ENCODE data around the gene HSBP1. TPM values are rescaled to one million over a fixed set of nuclear protein-coding genes. Genes with fewer than 3 reads are reported as not detected.

HSBP1 gene
- total and polyA plus RNA-seq, 2 experiments from 2014 or later: 26.7 to 384 TPM

DNA sequence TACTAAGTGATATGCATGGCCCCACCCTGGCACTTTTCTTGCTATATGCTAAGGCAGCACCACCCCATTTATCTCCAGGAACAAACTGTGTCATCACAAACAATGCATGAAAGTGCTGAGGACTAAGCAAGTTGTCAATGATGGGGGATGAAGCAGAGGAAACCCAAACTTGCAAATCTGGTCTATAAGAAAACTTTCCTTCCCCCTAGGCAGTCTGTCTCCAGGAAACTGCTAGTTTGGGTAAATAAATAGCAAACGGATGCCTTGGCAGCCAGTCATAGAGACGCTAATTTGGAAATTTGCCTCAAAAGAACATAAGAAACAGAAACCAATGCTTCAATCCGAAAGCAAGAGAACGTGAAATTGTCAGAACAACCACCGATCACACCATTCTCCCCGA lies 5.6 kb upstream of the HSBP1 start:
- no peaks in the 10 kb centered on the region for H3K9me3 ChIP-seq (ENCODE audit: low read depth)
- no peaks in the 10 kb centered on the region for H3K36me3 ChIP-seq (replicated peaks; ENCODE audit: insufficient read depth, low read depth)
- no peak overlapping the region for H3K27ac ChIP-seq
- no peaks in the 10 kb centered on the region for H3K79me2 ChIP-seq
- peaks cover 3% of the 10 kb centered on the region for H3K27me3 ChIP-seq
- H3K4me1 ChIP-seq (ENCODE audit: insufficient read depth): no peaks in the 10 kb centered on the region
- H2AFZ ChIP-seq: no peak overlapping the region
- no peak overlapping the region for H3K4me3 ChIP-seq
- peak overlapping the region; percentile 52 for H3K4me2 ChIP-seq
- peak; percentile 26 for DNase-seq (ENCODE audit: low spot score)
- TF ChIP-seq EZH2 (IDR thresholded peaks at IDR 0.05; ENCODE audit: borderline replicate concordance) (no peak), EZH2phosphoT487 (IDR thresholded peaks at IDR 0.05; ENCODE audit: low read depth, severe bottlenecking, unreplicated experiment) (no peak)
- TF ChIP-seq, protein P1, sequence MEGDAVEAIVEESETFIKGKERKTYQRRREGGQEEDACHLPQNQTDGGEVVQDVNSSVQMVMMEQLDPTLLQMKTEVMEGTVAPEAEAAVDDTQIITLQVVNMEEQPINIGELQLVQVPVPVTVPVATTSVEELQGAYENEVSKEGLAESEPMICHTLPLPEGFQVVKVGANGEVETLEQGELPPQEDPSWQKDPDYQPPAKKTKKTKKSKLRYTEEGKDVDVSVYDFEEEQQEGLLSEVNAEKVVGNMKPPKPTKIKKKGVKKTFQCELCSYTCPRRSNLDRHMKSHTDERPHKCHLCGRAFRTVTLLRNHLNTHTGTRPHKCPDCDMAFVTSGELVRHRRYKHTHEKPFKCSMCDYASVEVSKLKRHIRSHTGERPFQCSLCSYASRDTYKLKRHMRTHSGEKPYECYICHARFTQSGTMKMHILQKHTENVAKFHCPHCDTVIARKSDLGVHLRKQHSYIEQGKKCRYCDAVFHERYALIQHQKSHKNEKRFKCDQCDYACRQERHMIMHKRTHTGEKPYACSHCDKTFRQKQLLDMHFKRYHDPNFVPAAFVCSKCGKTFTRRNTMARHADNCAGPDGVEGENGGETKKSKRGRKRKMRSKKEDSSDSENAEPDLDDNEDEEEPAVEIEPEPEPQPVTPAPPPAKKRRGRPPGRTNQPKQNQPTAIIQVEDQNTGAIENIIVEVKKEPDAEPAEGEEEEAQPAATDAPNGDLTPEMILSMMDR (IDR thresholded peaks at IDR 0.05; ENCODE audit: poor library complexity): no peak
- 37% methylated on average over 6 of the region's 6 CpGs for WGBS (ENCODE audit: low lambda C conversion rate, missing lambda C conversion rate)
- H4K20me1 ChIP-seq (ENCODE audit: insufficient read depth, poor library complexity, severe bottlenecking): no peaks in the 10 kb centered on the region
- H3K9me2 ChIP-seq (replicated peaks; ENCODE audit: insufficient read depth): no peaks in the 10 kb centered on the region

DNA sequence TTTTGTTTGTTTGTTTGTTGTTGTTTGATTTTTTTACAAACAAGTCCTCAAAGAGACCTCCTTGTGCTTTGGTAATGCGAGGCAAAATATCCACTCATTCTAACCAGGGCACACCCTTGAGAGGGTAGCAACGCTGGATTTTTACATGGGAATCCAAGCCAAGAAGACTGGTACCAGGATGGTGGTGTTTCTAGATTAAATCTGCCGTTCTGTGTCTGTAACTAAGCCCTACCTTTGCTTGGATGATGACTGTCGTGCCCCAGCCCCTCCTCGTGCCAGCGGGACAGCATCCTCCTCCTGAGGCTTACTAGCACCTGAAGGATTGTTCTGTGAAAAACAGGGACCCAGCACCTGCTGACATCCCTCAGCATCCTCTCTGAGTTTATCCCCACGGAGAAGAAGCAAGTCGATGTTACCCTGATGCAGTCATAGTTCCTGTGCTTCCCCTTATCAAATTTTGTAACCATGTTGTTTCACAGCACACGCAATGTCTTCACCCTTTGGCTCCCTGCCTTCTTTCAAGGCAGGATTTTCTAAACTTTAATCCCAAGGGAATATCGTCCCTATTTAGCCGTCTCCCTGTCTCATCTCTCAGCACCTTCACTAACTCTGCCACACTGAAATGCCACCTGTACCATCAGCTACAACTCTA lies 5.1 kb upstream of the HSBP1 start:
- WGBS (ENCODE audit: low lambda C conversion rate, missing lambda C conversion rate): 63% methylated on average over 10 of the region's 11 CpGs
- H3K4me3 ChIP-seq: no peak overlapping the region
- H3K27ac ChIP-seq: no peak overlapping the region

DNA sequence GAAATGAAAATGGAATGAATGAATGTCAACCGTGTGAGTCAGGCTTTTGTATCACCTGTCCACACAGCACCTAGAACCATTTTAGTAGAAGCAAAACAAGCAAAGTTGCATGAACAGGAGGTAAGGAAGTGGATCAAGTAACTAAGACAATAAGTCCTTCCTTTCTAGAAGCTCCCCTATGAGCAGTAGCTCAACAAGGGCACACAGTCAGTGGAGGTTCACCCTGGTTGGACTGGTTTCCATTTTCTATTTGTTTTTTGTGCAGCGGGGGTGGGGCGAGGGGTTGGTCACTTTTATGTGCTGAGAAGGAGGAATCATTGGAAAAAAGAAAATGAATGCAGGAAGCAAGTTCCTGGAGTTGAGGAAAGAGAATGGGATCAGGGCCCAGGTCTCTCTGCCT lies 4.0 kb upstream of the HSBP1 start:
- Histone ChIP-seq H3K36me3 (replicated peaks; ENCODE audit: insufficient read depth, low read depth) (no peaks in the 10 kb centered on the region), H3K79me2 (peaks cover 7% of the 10 kb centered on the region)

More for the DNA sequence above, 5.1 kb upstream of the HSBP1 start:
- Histone ChIP-seq H3K9me3 (ENCODE audit: low read depth) (no peaks in the 10 kb centered on the region), H3K4me1 (ENCODE audit: insufficient read depth) (no peaks in the 10 kb centered on the region), H3K27me3 (no peaks in the 10 kb centered on the region), H3K4me2 (peak overlapping the region; percentile 52), H2AFZ (no peak overlapping the region), H4K20me1 (ENCODE audit: insufficient read depth, poor library complexity, severe bottlenecking) (no peaks in the 10 kb centered on the region), H3K9me2 (replicated peaks; ENCODE audit: insufficient read depth) (no peaks in the 10 kb centered on the region), H3K36me3 (replicated peaks; ENCODE audit: insufficient read depth, low read depth) (no peaks in the 10 kb centered on the region), H3K79me2 (no peaks in the 10 kb centered on the region)
- no peak for DNase-seq (ENCODE audit: low spot score)
- TF ChIP-seq EZH2 (IDR thresholded peaks at IDR 0.05; ENCODE audit: borderline replicate concordance): no peak
- TF ChIP-seq, protein P1 (IDR thresholded peaks at IDR 0.05; ENCODE audit: poor library complexity): no peak
- TF ChIP-seq EZH2phosphoT487 (IDR thresholded peaks at IDR 0.05; ENCODE audit: low read depth, severe bottlenecking, unreplicated experiment): no peak

More for the DNA sequence above, 4.0 kb upstream of the HSBP1 start:
- Histone ChIP-seq H4K20me1 (ENCODE audit: insufficient read depth, poor library complexity, severe bottlenecking) (no peaks in the 10 kb centered on the region), H3K4me2 (no peak overlapping the region), H3K4me1 (ENCODE audit: insufficient read depth) (peaks cover under 1% of the 10 kb centered on the region), H3K27ac (peak overlapping the region; percentile 33), H3K27me3 (no peaks in the 10 kb centered on the region), H3K4me3 (no peak overlapping the region), H2AFZ (no peak overlapping the region), H3K9me2 (replicated peaks; ENCODE audit: insufficient read depth) (no peaks in the 10 kb centered on the region), H3K9me3 (ENCODE audit: low read depth) (no peaks in the 10 kb centered on the region)
- TF ChIP-seq, protein P1 (IDR thresholded peaks at IDR 0.05; ENCODE audit: poor library complexity): no peak
- TF ChIP-seq EZH2 (IDR thresholded peaks at IDR 0.05; ENCODE audit: borderline replicate concordance): no peak
- DNase-seq (ENCODE audit: low spot score): no peak
- 81% methylated on average over 3 of the region's 3 CpGs for WGBS (ENCODE audit: low lambda C conversion rate, missing lambda C conversion rate)
